Body of pancreas (tissue), 4 donors: ENCODE measurements around the gene MOK.

ENCODE experiments used
- POLR2A ChIP-seq, 3 donors: fragments of 450-650 bp; IDR thresholded peaks; one replicate each; pipeline ENCODE4 v1.6.1; 2016; ENCODE audit warnings: antibody characterized with exemption in 3 of 3, mild to moderate bottlenecking in 2 of 3
- TF ChIP-seq, protein P1 (sequence below), 7 experiments: fragments of 450-650 bp in 4 of 7; fragments of 200-600 bp in 3 of 7; sonication (generic) in 3 of 7; IDR thresholded peaks; one replicate each; pipeline ENCODE4 v1.5.1; 2016 to 2019; ENCODE audit warnings: antibody characterized with exemption in 7 of 7

DNA sequence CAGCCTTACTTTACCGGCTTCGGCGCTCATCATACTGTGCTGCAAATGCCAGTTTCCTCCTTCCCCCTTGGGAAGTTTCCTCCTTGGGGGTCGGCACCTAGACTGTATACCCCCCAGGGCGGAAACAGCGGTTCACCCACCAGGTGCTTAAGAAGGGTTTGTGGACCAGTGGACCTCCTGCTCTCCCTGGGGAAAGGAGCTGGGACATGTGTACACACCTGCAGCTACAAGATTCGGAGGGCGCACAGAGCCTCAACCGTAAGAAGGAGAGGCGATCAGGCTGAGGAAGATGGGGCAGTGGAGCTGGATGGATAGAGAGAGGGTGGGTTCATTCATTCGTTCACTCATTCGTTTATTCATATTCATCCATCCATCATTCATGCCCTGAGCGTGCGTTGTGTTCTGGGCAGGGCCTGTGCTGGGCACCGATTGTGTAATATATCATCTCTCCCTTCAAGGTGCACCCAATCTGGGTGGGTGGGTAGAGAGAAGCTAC, 13.9 kb upstream of the MOK start:
- TF ChIP-seq POLR2A (IDR thresholded peaks at IDR 0.05), result no peak
- TF ChIP-seq, protein P1, sequence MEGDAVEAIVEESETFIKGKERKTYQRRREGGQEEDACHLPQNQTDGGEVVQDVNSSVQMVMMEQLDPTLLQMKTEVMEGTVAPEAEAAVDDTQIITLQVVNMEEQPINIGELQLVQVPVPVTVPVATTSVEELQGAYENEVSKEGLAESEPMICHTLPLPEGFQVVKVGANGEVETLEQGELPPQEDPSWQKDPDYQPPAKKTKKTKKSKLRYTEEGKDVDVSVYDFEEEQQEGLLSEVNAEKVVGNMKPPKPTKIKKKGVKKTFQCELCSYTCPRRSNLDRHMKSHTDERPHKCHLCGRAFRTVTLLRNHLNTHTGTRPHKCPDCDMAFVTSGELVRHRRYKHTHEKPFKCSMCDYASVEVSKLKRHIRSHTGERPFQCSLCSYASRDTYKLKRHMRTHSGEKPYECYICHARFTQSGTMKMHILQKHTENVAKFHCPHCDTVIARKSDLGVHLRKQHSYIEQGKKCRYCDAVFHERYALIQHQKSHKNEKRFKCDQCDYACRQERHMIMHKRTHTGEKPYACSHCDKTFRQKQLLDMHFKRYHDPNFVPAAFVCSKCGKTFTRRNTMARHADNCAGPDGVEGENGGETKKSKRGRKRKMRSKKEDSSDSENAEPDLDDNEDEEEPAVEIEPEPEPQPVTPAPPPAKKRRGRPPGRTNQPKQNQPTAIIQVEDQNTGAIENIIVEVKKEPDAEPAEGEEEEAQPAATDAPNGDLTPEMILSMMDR (IDR thresholded peaks at IDR 0.05), result no peak
